ENCODE measurements around the gene SYNDIG1. TPM values are rescaled to one million over a fixed set of nuclear protein-coding genes. Genes with fewer than 3 reads are reported as not detected.

The SYNDIG1 gene
- polyA plus RNA-seq, 4 donors = 0.90 to 2.0 (median 1.9) TPM; not detected in 1

GRCh38 chr20:24584538-24585356, 115.3 kb downstream of the SYNDIG1 start:
- no peak for FAIRE-seq
- Histone ChIP-seq H3K36me3 (ENCODE audit: control insufficient read depth in 3 of 3, insufficient read depth in 2 of 3, low read depth in 1 of 3, low read length in 3 of 3) (no peaks in the 10 kb centered on the region), H3K27me3 (ENCODE audit: control insufficient read depth in 3 of 3, insufficient read depth in 3 of 3, low read length in 3 of 3) (no peaks in the 10 kb centered on the region), H3K4me1 (ENCODE audit: control insufficient read depth in 3 of 3, insufficient read depth in 2 of 3, low read depth in 1 of 3, low read length in 2 of 3) (no peaks in the 10 kb centered on the region), H3K9me3 (ENCODE audit: control insufficient read depth in 2 of 2, insufficient read depth in 1 of 2, low read depth in 1 of 2, low read length in 1 of 2) (no peaks in the 10 kb centered on the region), H3K27ac (ENCODE audit: low read depth in 1 of 3, low read length in 2 of 3) (no peak overlapping the region), H3K4me3 (ENCODE audit: low read depth in 1 of 3, low read length in 3 of 3) (no peak overlapping the region)
- no peak for DNase-seq
- WGBS, 3 donors = 79 to 81% (median 79%) methylated on average over 26 of the region's 26 CpGs

- H3K27me3 ChIP-seq (ENCODE audit: control insufficient read depth in 3 of 3, insufficient read depth in 3 of 3, low read length in 3 of 3) = no peaks in the 10 kb centered on the region
- H3K4me3 ChIP-seq (ENCODE audit: low read depth in 1 of 3, low read length in 3 of 3) = no peak overlapping the region
- no peak for FAIRE-seq
- DNase-seq = no peak
- no peaks in the 10 kb centered on the region for H3K36me3 ChIP-seq (ENCODE audit: control insufficient read depth in 3 of 3, insufficient read depth in 2 of 3, low read depth in 1 of 3, low read length in 3 of 3)
- H3K27ac ChIP-seq (ENCODE audit: low read depth in 1 of 3, low read length in 2 of 3) = no peak overlapping the region
- 80 to 86% (median 80%) methylated on average over 10 of the region's 10 CpGs for WGBS, 3 donors
- no peaks in the 10 kb centered on the region for H3K4me1 ChIP-seq (ENCODE audit: control insufficient read depth in 3 of 3, insufficient read depth in 2 of 3, low read depth in 1 of 3, low read length in 2 of 3)
- H3K9me3 ChIP-seq (ENCODE audit: control insufficient read depth in 2 of 2, insufficient read depth in 1 of 2, low read depth in 1 of 2, low read length in 1 of 2) = no peaks in the 10 kb centered on the region
These were observed 116.5 kb downstream of the SYNDIG1 start for GRCh38 chr20:24585796-24586522.

GRCh38 chr20:24586523-24586840, 117.1 kb downstream of the SYNDIG1 start:
- H3K9me3 ChIP-seq (ENCODE audit: control insufficient read depth in 2 of 2, insufficient read depth in 1 of 2, low read depth in 1 of 2, low read length in 1 of 2) = no peaks in the 10 kb centered on the region
- no peaks in the 10 kb centered on the region for H3K4me1 ChIP-seq (ENCODE audit: control insufficient read depth in 3 of 3, insufficient read depth in 2 of 3, low read depth in 1 of 3, low read length in 2 of 3)
- H3K27ac ChIP-seq (ENCODE audit: low read depth in 1 of 3, low read length in 2 of 3) = no peak overlapping the region
- FAIRE-seq (no peak), DNase-seq (no peak)
- H3K36me3 ChIP-seq (ENCODE audit: control insufficient read depth in 3 of 3, insufficient read depth in 2 of 3, low read depth in 1 of 3, low read length in 3 of 3) = no peaks in the 10 kb centered on the region
- 63 to 73% (median 71%) methylated on average over 6 of the region's 6 CpGs for WGBS, 3 donors
- H3K27me3 ChIP-seq (ENCODE audit: control insufficient read depth in 3 of 3, insufficient read depth in 3 of 3, low read length in 3 of 3) = no peaks in the 10 kb centered on the region
- no peak overlapping the region for H3K4me3 ChIP-seq (ENCODE audit: low read depth in 1 of 3, low read length in 3 of 3)

GRCh38 chr20:24587384-24588046, 118.1 kb downstream of the SYNDIG1 start:
- H3K36me3 ChIP-seq (ENCODE audit: control insufficient read depth in 3 of 3, insufficient read depth in 2 of 3, low read depth in 1 of 3, low read length in 3 of 3) = no peaks in the 10 kb centered on the region
- DNase-seq (no peak), FAIRE-seq (no peak)
- H3K27ac ChIP-seq (ENCODE audit: low read depth in 1 of 3, low read length in 2 of 3) = no peak overlapping the region
- no peaks in the 10 kb centered on the region for H3K4me1 ChIP-seq (ENCODE audit: control insufficient read depth in 3 of 3, insufficient read depth in 2 of 3, low read depth in 1 of 3, low read length in 2 of 3)
- H3K9me3 ChIP-seq (ENCODE audit: control insufficient read depth in 2 of 2, insufficient read depth in 1 of 2, low read depth in 1 of 2, low read length in 1 of 2) = no peaks in the 10 kb centered on the region
- H3K27me3 ChIP-seq (ENCODE audit: control insufficient read depth in 3 of 3, insufficient read depth in 3 of 3, low read length in 3 of 3) = no peaks in the 10 kb centered on the region
- WGBS, 3 donors = 75 to 91% (median 87%) methylated on average over 12 of the region's 12 CpGs
- no peak overlapping the region for H3K4me3 ChIP-seq (ENCODE audit: low read depth in 1 of 3, low read length in 3 of 3)

GRCh38 chr20:24588047-24588635, 118.7 kb downstream of the SYNDIG1 start:
- no peak overlapping the region for H3K27ac ChIP-seq (ENCODE audit: low read depth in 1 of 3, low read length in 2 of 3)
- whole genome bisulfite sequencing, 3 donors = 62 to 80% (median 74%) methylated on average over 6 of the region's 6 CpGs
- H3K9me3 ChIP-seq (ENCODE audit: control insufficient read depth in 2 of 2, insufficient read depth in 1 of 2, low read depth in 1 of 2, low read length in 1 of 2) = no peaks in the 10 kb centered on the region
- DNase-seq = no peak
- H3K4me3 ChIP-seq (ENCODE audit: low read depth in 1 of 3, low read length in 3 of 3) = no peak overlapping the region
- H3K4me1 ChIP-seq (ENCODE audit: control insufficient read depth in 3 of 3, insufficient read depth in 2 of 3, low read depth in 1 of 3, low read length in 2 of 3) = no peaks in the 10 kb centered on the region
- H3K36me3 ChIP-seq (ENCODE audit: control insufficient read depth in 3 of 3, insufficient read depth in 2 of 3, low read depth in 1 of 3, low read length in 3 of 3) = no peaks in the 10 kb centered on the region
- no peaks in the 10 kb centered on the region for H3K27me3 ChIP-seq (ENCODE audit: control insufficient read depth in 3 of 3, insufficient read depth in 3 of 3, low read length in 3 of 3)
- FAIRE-seq = no peak

- Histone ChIP-seq H3K36me3 (ENCODE audit: control insufficient read depth in 3 of 3, insufficient read depth in 2 of 3, low read depth in 1 of 3, low read length in 3 of 3) (no peaks in the 10 kb centered on the region), H3K4me3 (ENCODE audit: low read depth in 1 of 3, low read length in 3 of 3) (no peak overlapping the region), H3K27me3 (ENCODE audit: control insufficient read depth in 3 of 3, insufficient read depth in 3 of 3, low read length in 3 of 3) (no peaks in the 10 kb centered on the region), H3K27ac (ENCODE audit: low read depth in 1 of 3, low read length in 2 of 3) (no peak overlapping the region), H3K9me3 (ENCODE audit: control insufficient read depth in 2 of 2, insufficient read depth in 1 of 2, low read depth in 1 of 2, low read length in 1 of 2) (no peaks in the 10 kb centered on the region), H3K4me1 (ENCODE audit: control insufficient read depth in 3 of 3, insufficient read depth in 2 of 3, low read depth in 1 of 3, low read length in 2 of 3) (no peaks in the 10 kb centered on the region)
- WGBS, 3 donors = 63 to 89% (median 83%) methylated on average over 4 of the region's 4 CpGs
- FAIRE-seq (no peak), DNase-seq (no peak)
These were observed 119.4 kb downstream of the SYNDIG1 start for GRCh38 chr20:24588725-24589340.

GRCh38 chr20:24589381-24589780, 120.0 kb downstream of the SYNDIG1 start:
- WGBS, 3 donors = 90 to 93% (median 91%) methylated on average over 4 of the region's 4 CpGs
- Histone ChIP-seq H3K27ac (ENCODE audit: low read depth in 1 of 3, low read length in 2 of 3) (no peak overlapping the region), H3K9me3 (ENCODE audit: control insufficient read depth in 2 of 2, insufficient read depth in 1 of 2, low read depth in 1 of 2, low read length in 1 of 2) (no peaks in the 10 kb centered on the region), H3K36me3 (ENCODE audit: control insufficient read depth in 3 of 3, insufficient read depth in 2 of 3, low read depth in 1 of 3, low read length in 3 of 3) (no peaks in the 10 kb centered on the region), H3K27me3 (ENCODE audit: control insufficient read depth in 3 of 3, insufficient read depth in 3 of 3, low read length in 3 of 3) (no peaks in the 10 kb centered on the region), H3K4me1 (ENCODE audit: control insufficient read depth in 3 of 3, insufficient read depth in 2 of 3, low read depth in 1 of 3, low read length in 2 of 3) (no peaks in the 10 kb centered on the region), H3K4me3 (ENCODE audit: low read depth in 1 of 3, low read length in 3 of 3) (no peak overlapping the region)
- no peak for DNase-seq
- no peak for FAIRE-seq

- Histone ChIP-seq H3K4me3 (ENCODE audit: low read depth in 1 of 3, low read length in 3 of 3) (no peak overlapping the region), H3K27ac (ENCODE audit: low read depth in 1 of 3, low read length in 2 of 3) (no peak overlapping the region), H3K36me3 (ENCODE audit: control insufficient read depth in 3 of 3, insufficient read depth in 2 of 3, low read depth in 1 of 3, low read length in 3 of 3) (no peaks in the 10 kb centered on the region), H3K9me3 (ENCODE audit: control insufficient read depth in 2 of 2, insufficient read depth in 1 of 2, low read depth in 1 of 2, low read length in 1 of 2) (no peaks in the 10 kb centered on the region), H3K27me3 (ENCODE audit: control insufficient read depth in 3 of 3, insufficient read depth in 3 of 3, low read length in 3 of 3) (no peaks in the 10 kb centered on the region), H3K4me1 (ENCODE audit: control insufficient read depth in 3 of 3, insufficient read depth in 2 of 3, low read depth in 1 of 3, low read length in 2 of 3) (no peaks in the 10 kb centered on the region)
- 80 to 86% (median 80%) methylated on average over 13 of the region's 13 CpGs for WGBS, 3 donors
- FAIRE-seq (no peak), DNase-seq (no peak)
These were observed 120.4 kb downstream of the SYNDIG1 start for GRCh38 chr20:24589815-24590177.

Measured in small intestine (tissue), 7 donors.